ENCODE results near the gene TOX3.

TOX3 gene

DNA sequence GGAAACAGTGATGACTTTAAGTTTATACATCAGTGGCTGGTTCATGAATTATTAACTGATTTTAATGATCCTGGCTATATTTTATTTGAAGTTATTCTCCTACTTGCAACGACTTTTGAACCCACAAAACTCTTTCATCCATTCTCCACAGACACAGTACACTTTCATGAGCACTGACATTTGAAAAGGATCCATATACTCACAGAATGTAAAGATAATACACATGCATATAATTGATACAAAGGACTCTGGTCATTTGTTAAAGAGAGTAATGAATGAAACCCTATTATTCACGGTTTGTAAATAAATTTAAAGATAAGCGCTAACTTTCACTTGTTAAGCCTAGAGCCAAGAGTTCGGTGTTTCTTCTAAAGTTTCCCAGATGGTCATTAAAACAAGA lies 3.3 kb downstream of the TOX3 start:
- ChIA-PET CTCF (no interaction called here), POLR2A (no interaction called here)
- TF ChIP-seq, protein P1, sequence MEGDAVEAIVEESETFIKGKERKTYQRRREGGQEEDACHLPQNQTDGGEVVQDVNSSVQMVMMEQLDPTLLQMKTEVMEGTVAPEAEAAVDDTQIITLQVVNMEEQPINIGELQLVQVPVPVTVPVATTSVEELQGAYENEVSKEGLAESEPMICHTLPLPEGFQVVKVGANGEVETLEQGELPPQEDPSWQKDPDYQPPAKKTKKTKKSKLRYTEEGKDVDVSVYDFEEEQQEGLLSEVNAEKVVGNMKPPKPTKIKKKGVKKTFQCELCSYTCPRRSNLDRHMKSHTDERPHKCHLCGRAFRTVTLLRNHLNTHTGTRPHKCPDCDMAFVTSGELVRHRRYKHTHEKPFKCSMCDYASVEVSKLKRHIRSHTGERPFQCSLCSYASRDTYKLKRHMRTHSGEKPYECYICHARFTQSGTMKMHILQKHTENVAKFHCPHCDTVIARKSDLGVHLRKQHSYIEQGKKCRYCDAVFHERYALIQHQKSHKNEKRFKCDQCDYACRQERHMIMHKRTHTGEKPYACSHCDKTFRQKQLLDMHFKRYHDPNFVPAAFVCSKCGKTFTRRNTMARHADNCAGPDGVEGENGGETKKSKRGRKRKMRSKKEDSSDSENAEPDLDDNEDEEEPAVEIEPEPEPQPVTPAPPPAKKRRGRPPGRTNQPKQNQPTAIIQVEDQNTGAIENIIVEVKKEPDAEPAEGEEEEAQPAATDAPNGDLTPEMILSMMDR (IDR thresholded peaks at IDR 0.05; ENCODE audit: control extremely low read depth, extremely low read depth, low read depth, missing control alignments): no peak
- no peak for DNase-seq (ENCODE audit: extremely low spot score)

DNA sequence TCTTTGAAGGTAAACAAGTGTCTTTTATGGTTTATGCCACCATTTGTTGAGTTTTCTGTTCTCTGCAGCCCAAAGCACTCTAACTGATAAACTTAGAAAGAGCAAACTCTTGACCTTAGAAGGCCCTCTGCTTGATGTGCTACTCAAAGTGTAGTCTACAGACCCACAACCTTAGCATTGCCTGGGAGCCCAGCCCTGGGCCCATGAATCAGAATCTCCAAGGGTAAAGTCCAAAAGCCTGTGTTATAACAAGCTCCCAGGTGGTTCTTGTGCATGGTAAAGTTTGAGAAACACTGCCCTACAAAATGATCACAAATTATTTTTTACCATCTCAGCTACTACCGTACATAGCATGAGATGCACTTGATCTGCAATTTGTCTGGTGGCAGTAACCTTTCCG lies 6.0 kb downstream of the TOX3 start:
- POLR2A ChIA-PET: no interaction called here
- TF ChIP-seq, protein P1 (IDR thresholded peaks at IDR 0.05; ENCODE audit: control extremely low read depth, extremely low read depth, low read depth, missing control alignments): no peak
- CTCF ChIA-PET: interaction anchor here (1.0 kb wide), 1 partner anchor 10 kb away, joined by 3 read pairs; no protein-coding TSS in a partner anchor
- DNase-seq (ENCODE audit: extremely low spot score): no peak

DNA sequence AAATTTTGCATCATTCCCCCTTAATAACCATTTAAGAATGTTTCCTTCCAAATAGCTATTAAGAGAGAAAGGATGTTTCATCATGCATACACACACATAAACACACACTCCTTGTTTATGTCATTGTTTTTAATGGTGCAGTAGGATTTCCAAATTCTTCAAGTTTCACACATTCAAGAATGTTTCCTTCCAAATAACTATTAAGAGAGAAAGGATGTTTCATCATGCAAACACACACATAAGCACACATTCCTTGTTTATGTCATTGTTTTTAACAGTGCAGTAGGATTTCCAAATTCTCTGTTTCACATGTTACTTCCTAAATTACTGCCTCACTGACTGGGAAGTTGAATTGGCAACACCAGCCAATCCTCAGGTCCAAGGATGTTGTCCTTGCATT lies 7.8 kb downstream of the TOX3 start:
- DNase-seq (ENCODE audit: extremely low spot score): no peak
- CTCF ChIA-PET: no interaction called here
- TF ChIP-seq, protein P1 (IDR thresholded peaks at IDR 0.05; ENCODE audit: control extremely low read depth, extremely low read depth, low read depth, missing control alignments): no peak
- POLR2A ChIA-PET: no interaction called here

DNA sequence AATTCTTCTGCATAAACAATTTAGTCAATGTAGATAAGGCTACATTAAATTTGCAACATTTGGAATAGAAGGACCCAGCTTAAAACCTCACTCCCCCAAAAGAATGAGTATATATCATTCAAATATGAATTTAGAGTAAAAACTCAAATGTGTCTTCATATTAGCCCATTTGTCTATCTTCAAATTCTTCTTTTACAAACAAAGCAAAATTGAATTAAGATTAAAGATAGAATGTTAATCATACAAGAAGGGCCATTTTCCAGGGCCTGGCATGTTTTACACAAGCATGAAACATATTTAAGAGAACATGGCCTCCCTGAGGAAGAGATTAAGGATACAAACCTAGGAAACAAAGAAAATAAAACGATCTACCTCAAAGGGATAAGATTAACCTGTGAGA lies 8.4 kb downstream of the TOX3 start:
- TF ChIP-seq, protein P1 (IDR thresholded peaks at IDR 0.05; ENCODE audit: control extremely low read depth, extremely low read depth, low read depth, missing control alignments): no peak
- DNase-seq (ENCODE audit: extremely low spot score): no peak
- ChIA-PET POLR2A (no interaction called here), CTCF (no interaction called here)

DNA sequence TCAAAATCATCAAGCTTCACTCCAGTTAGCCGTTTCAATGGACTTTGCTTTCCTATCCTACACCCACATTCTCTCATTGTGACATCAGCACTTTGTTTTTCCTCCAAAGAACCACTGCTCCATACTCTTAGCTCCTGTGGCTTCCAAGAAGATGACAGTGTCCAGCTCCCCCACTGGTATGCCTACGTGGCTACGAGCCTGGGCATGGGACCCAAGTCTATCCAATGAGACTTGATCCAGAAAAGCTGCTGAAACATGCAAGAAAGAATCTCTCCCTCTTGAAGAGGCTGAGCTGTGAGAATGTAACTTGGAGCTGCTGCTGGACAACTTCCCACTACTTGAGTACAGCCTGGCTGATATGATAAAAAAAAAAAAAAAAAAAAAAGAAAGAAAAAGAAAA lies 9.4 kb downstream of the TOX3 start:
- TF ChIP-seq, protein P1 (IDR thresholded peaks at IDR 0.05; ENCODE audit: control extremely low read depth, extremely low read depth, low read depth, missing control alignments): no peak
- CTCF ChIA-PET: no interaction called here
- DNase-seq (ENCODE audit: extremely low spot score): no peak
- POLR2A ChIA-PET: no interaction called here

DNA sequence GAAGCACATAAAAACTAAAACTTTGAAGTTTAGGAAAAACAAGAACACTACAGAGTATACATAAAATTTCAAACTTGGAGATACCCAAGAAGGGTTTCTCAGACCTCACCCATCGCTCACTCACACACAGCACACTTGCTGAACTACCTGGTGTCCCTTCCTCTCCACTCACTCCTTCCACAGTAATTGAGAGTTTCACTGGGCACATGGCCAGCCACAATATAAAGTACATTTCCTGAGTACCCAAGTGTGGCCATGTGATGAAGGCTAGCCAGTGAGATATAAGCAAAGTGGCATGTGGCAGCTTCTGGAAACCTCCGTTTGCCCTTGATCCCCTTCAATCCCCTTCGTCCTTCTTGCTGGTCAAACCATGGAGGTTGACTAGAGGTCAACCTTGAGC lies 11.9 kb downstream of the TOX3 start:
- DNase-seq (ENCODE audit: extremely low spot score): no peak
- ChIA-PET POLR2A (no interaction called here), CTCF (no interaction called here)
- TF ChIP-seq, protein P1 (IDR thresholded peaks at IDR 0.05; ENCODE audit: control extremely low read depth, extremely low read depth, low read depth, missing control alignments): no peak

DNA sequence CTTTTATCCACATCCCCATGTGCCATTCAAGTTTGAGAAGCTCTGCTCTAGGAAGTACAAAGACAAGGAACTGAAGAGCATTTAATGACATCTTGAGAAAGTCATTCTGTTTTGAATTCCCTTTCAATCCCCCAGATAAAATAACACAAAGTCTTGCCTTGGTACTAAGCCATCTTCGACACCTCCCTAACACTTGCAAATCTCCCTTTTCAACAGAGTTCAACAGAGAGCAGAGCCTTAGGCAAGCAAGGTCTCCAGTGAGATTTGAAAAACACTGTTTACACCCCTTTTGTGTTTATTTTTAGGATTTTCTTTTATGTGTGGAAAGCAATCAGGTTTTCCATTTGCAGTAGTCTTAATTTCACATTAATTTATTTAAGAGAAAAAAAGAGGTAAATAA lies 13.6 kb downstream of the TOX3 start:
- TF ChIP-seq, protein P1 (IDR thresholded peaks at IDR 0.05; ENCODE audit: control extremely low read depth, extremely low read depth, low read depth, missing control alignments): no peak
- ChIA-PET POLR2A (no interaction called here), CTCF (no interaction called here)
- DNase-seq (ENCODE audit: extremely low spot score): no peak

All from GM10248 (cell line).